Stomach smooth muscle (tissue), 2 donors: Measurements from ENCODE around the gene TADA2A.
"Not testable (repeated sequence)": the region's sequence is repeated elsewhere in the genome, so short reads cannot be mapped to it uniquely, and the experiment has no call there.

Source experiments
- H3K27ac ChIP-seq: one replicate; pipeline ENCODE4 v1.7.0; 2013; ENCODE audit warnings: mild to moderate bottlenecking, low read length, inconsistent platforms
- H3K27me3 ChIP-seq, 2 donors: one replicate each; pipeline ENCODE4 v1.7.0; 2013; ENCODE audit warnings: low read length in 2 of 2; ENCODE audit not compliant: insufficient read depth in 2 of 2, control insufficient read depth in 1 of 2
- H3K36me3 ChIP-seq, 2 donors: one replicate each; pipeline ENCODE4 v1.7.0; 2013; ENCODE audit warnings: low read length in 2 of 2; ENCODE audit not compliant: control insufficient read depth in 2 of 2, insufficient read depth in 2 of 2
- H3K4me1 ChIP-seq: one replicate; pipeline ENCODE4 v1.7.0; 2013; ENCODE audit warnings: low read length; ENCODE audit not compliant: control insufficient read depth, insufficient read depth
- H3K4me3 ChIP-seq, 2 donors: one replicate each; pipeline ENCODE4 v1.7.0; 2013; ENCODE audit warnings: low read length in 2 of 2
- H3K9ac ChIP-seq, 2 donors: one replicate each; pipeline ENCODE4 v1.7.0; 2013; ENCODE audit warnings: low read length in 2 of 2, mild to moderate bottlenecking in 1 of 2
- H3K9me3 ChIP-seq, 2 donors: one replicate each; pipeline ENCODE4 v1.7.0; 2013; ENCODE audit warnings: low read length in 2 of 2; ENCODE audit not compliant: control insufficient read depth in 2 of 2
- donor health status: healthy.
- donor health status: Pancreatic carcinoma.

TADA2A gene

DNA sequence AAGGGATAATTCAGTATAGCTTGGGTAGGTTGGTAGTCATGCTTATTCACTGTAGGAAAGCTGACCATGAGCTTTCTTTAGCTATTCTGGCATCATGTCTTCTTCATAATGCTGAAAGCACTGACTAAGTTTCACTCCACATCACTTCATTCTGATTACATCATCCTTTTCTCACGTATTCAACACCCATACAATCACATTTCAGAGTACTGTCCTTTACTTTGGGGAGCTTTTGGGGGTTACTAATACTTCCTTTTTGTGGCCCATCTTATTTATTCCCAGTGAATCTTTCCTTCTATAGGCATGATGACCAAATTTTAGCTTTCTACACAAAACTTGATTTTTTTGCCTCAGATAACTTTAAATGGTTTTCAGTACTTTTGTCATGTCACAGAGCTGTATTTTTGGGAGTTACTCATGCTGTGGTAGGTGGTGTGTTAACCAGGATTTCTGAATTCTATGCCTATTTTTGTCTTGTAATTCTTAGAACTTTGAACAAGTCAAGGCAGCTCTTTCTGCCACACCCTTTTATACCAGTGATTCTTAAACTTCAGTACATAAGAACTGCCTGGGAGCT, 23.5 kb downstream of the TADA2A start:
- Histone ChIP-seq H3K4me1 (no peaks in the 10 kb centered on the region), H3K27me3 (no peaks in the 10 kb centered on the region), H3K4me3 (no peak overlapping the region), H3K27ac (no peak overlapping the region), H3K9me3 (no peaks in the 10 kb centered on the region), H3K9ac (no peak overlapping the region), H3K36me3 (peaks cover 0 to 9% of the 10 kb centered on the region in 2 donors)

DNA sequence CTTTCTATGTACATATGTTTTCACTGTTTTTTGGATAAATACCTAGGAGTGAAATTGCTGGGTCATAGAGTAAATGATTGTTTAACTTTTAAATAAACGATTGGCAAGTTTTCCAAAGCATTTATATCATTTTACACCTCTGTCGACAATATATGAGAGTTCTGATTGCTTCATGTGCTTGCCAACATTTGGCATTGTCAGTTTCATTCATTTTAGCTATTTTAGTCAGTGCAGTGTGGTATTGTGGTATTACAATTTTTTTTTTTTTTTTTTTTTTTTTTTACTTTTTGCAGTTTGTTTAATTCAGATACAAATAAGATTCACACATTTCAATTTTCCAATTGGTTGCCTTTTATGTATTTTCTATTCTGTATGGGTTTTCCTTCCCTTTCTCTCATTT, 26.0 kb downstream of the TADA2A start:
- Histone ChIP-seq H3K9ac (no peak overlapping the region), H3K9me3 (no peaks in the 10 kb centered on the region), H3K4me1 (no peaks in the 10 kb centered on the region), H3K36me3 (peaks cover under 1 to 8% of the 10 kb centered on the region in 2 donors), H3K4me3 (no peak overlapping the region), H3K27ac (no peak overlapping the region), H3K27me3 (no peaks in the 10 kb centered on the region)

- no peaks in the 10 kb centered on the region for H3K9me3 ChIP-seq
- H3K27ac ChIP-seq: no peak overlapping the region
- no peak overlapping the region for H3K9ac ChIP-seq
- no peaks in the 10 kb centered on the region for H3K27me3 ChIP-seq
- peaks cover 17 to 32% of the 10 kb centered on the region in 2 donors for H3K36me3 ChIP-seq
- no peak overlapping the region for H3K4me3 ChIP-seq
- no peaks in the 10 kb centered on the region for H3K4me1 ChIP-seq
Observed at GRCh38 chr17:37438141-37438540, 31.5 kb downstream of the TADA2A start.

DNA sequence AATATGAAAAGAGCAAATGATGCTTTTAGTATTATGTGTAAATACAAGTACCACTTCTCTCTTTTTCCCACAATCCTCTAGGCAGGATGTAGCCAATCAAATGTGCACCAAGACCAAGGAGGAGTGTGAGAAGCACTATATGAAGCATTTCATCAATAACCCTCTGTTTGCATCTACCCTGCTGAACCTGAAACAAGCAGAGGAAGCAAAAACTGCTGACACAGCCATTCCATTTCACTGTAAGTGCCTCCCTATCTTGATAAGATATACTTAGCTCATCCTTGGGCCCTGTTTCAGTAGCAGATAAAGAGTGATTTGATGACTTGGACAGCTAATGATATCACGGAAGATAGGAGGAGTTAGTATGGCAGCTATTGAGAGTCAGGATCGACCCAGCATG, 33.7 kb downstream of the TADA2A start:
- H3K36me3 ChIP-seq: peaks cover 18 to 38% of the 10 kb centered on the region in 2 donors
- H3K4me3 ChIP-seq: no peak overlapping the region
- no peaks in the 10 kb centered on the region for H3K4me1 ChIP-seq
- H3K27ac ChIP-seq: no peak overlapping the region
- H3K9ac ChIP-seq: no peak overlapping the region
- H3K9me3 ChIP-seq: no peaks in the 10 kb centered on the region
- H3K27me3 ChIP-seq: no peaks in the 10 kb centered on the region

DNA sequence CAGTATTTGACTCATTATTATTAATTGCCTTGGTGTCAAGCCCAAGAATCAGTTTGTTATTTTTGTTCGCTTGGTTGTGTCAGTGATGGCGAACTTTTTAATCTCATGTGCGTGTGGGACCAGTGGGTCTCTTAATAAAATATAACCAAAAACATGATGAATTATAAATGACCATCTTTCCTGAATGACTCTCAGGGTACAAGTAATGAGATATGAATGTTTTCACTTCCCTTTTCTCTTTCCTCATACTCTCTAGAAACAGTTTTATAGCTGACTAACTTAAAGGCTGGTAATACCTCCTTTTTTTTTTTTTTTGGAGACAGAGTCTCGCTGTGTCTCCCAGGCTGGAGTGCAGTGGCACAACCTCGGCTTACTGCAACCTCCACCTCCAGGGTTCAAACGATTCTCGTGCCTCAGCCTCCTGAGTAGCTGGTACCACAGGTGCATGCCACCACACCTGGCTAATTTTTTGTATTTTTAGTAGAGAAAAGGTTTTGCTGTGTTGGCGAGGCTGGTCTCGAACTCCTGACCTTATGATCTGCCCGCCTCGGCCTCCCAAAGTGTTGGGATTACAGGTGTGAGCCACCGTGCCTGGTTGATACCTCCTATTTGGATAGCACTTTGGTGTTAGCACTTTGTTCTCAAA, 34.8 kb downstream of the TADA2A start:
- H3K9me3 ChIP-seq, H3K9ac ChIP-seq, H3K4me3 ChIP-seq, H3K27me3 ChIP-seq, H3K4me1 ChIP-seq, H3K27ac ChIP-seq: not testable (repeated sequence)
- peaks cover 23 to 38% of the 10 kb centered on the region in 2 donors for H3K36me3 ChIP-seq

DNA sequence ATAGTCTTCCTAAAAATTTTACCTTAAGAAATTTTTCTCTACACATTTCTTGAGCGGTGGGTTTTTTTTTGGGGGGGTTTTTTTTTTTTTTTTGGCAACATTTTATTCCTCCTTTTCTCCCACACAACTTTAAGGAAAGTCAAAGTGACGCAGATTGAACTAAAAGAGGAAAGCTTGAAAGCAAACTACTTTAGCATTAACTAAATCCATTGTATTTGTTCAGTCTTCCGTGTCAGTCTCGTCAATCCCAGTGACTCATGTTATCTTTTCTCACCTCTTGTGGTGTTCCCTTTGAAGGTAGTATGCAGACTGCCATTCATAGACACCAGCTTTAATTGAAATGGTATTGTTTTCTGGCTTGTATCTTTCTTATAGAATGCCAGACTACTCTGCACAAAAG, 39.3 kb downstream of the TADA2A start:
- no peaks in the 10 kb centered on the region for H3K4me1 ChIP-seq
- H3K27me3 ChIP-seq: no peaks in the 10 kb centered on the region
- H3K27ac ChIP-seq: no peak overlapping the region
- peaks cover 19 to 36% of the 10 kb centered on the region in 2 donors for H3K36me3 ChIP-seq
- no peak overlapping the region for H3K9ac ChIP-seq
- no peaks in the 10 kb centered on the region for H3K9me3 ChIP-seq
- no peak overlapping the region for H3K4me3 ChIP-seq

DNA sequence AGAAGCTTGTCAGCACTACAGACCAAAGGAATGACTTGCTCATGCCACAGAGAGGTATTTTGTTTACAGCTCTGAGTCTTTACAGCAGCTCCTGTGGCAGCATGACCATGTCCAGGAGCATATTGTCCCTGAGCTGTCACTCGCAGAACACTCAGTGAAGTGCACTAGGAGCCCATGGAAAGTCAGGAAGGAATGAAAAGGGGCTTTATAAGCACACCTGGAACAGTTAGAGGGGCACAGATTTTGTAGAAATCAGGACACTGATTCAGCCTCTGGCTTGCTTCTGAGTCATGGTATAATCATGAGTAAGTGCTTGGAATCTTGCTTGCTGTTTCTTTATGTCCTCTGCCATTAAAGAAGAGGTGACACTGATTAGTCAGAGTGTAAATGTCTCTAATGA, 41.0 kb downstream of the TADA2A start:
- peaks cover 19 to 28% of the 10 kb centered on the region in 2 donors for H3K36me3 ChIP-seq

GRCh38 chr17:37450112-37450511, 43.4 kb downstream of the TADA2A start:
- H3K4me1 ChIP-seq: no peaks in the 10 kb centered on the region
- H3K9me3 ChIP-seq: no peaks in the 10 kb centered on the region
- H3K27me3 ChIP-seq: no peaks in the 10 kb centered on the region
- no peak overlapping the region for H3K27ac ChIP-seq
- no peak overlapping the region for H3K4me3 ChIP-seq
- no peak overlapping the region for H3K9ac ChIP-seq
- peaks cover 18 to 20% of the 10 kb centered on the region in 2 donors for H3K36me3 ChIP-seq

More for the DNA sequence above, 41.0 kb downstream of the TADA2A start:
- Histone ChIP-seq H3K27ac (no peak overlapping the region), H3K27me3 (no peaks in the 10 kb centered on the region), H3K9ac (no peak overlapping the region), H3K4me3 (no peak overlapping the region), H3K4me1 (no peaks in the 10 kb centered on the region), H3K9me3 (no peaks in the 10 kb centered on the region)

DNA sequence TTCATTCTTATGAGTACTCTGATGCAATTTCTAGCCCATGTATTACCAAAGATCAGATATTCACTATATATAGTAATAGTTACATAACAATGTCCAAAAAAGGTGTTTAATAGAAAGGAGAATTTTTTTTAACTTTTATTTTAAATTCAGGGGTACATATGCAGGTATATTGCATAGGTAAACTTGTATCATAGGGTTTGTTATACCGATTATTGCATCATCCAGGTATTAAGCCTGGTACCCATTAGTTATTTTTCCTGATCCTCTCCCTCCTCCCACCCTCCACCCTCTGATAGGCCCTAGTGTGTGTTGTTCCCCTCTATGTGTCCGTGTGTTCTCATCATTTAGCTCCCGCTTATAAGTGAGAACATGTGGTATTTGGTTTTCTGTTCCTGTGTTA, 51.1 kb downstream of the TADA2A start:
- H3K4me1 ChIP-seq, H3K36me3 ChIP-seq, H3K9me3 ChIP-seq, H3K4me3 ChIP-seq, H3K27me3 ChIP-seq, H3K9ac ChIP-seq, H3K27ac ChIP-seq: not testable (repeated sequence)

DNA sequence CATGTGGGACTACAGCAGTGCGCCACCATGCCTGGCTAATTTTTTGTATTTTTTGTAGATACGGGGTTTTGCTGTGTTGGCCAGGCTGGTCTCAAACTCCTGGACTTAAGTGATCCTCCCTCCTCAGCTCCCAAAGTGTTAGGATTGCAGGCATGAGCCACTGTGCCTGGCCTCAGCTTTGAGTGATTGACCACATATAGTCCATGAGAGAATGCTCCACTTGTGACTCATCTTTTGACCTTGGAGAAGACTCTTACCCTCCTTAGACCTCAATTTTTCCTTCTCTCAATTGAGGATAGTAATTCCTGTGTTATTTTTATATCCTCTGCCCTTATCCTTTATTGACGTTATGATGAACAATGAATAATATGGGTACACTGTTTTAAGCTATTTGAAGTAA, 52.1 kb downstream of the TADA2A start:
- Histone ChIP-seq H3K36me3 (peaks cover 7 to 8% of the 10 kb centered on the region in 2 donors), H3K4me1 (no peaks in the 10 kb centered on the region), H3K27me3 (no peaks in the 10 kb centered on the region), H3K9me3 (no peaks in the 10 kb centered on the region), H3K9ac (no peak overlapping the region), H3K4me3 (no peak overlapping the region), H3K27ac (no peak overlapping the region)

- Histone ChIP-seq H3K9me3 (no peaks in the 10 kb centered on the region), H3K4me3 (no peak overlapping the region), H3K4me1 (no peaks in the 10 kb centered on the region), H3K36me3 (peaks cover 7 to 16% of the 10 kb centered on the region in 2 donors), H3K9ac (no peak overlapping the region), H3K27me3 (no peaks in the 10 kb centered on the region), H3K27ac (no peak overlapping the region)
Observed at GRCh38 chr17:37461668-37462067, 55.0 kb downstream of the TADA2A start.
